GDM1 (cell line): Measurements from ENCODE around the gene MAP1LC3B2.

Experiments used
- DNase-seq: peaks from one replicate; lab custom pipeline; 2025; lab: John Stamatoyannopoulos, UW

Gene MAP1LC3B2

DNA sequence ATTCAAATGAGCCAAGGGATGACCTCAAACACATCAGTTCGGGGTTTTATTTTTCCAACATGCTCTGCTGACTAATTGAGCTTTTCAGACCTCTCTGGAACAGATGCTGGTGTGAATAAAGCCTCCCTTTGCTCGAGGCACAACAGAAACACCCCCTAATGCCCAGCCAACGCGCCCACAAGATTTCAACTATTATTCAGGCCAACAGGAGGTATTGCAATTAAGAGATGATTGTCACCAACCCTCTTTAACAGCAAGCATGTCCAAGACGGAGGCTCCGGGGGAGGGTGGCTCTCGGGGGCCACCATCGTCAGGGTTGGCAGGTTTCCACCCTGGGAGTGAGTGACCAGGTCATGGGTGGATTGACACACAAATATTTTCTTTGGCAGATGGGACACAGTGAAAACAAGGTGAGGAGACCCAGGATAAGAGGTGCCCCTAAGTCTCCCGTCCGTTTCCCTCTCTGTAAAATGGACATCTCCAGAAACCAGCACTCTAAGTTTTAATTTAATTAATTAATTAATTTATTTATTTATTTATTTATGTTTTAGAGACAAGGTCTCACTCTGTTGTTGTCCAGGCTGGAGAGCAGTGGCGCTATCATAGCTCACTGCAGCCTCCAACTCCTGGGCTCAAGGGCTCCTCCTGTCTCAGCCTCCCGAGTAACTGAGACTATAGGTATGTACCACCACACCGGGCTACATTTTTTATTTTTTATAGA, 56.1 kb downstream of the MAP1LC3B2 start:
- DNase-seq = no peak

DNA sequence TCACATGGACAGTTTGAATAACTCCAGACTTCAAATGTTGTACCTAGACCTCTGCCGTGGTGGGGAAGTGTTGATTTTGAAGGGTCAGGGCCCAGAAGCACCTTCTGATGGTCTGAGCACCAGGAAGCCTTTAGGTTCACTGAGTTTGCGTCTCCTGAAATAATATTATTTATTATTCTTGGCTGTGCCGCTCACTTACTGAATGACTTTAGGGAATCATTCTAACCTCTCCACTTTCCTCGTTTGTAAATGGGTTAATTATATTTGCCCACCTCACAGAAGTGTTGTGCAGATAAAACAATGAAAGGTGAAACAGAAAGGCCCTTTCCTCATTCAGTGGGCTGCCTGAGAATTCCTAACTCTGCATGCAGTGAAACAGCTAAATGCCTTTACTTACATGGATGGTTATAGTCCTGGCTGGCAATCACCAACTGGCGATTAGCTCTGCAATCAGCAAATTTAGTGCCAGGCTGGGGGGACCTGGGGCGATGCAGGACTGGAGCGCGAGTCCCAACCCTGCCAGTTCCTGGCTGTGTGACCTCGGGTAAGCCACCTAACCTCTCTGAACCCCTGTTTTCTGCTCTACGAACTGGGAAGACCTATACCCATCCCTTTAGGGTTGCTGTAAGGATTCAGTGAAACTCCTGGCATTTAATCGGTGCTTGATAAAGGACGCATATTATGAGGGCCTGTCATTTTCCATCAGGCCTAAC, 57.5 kb downstream of the MAP1LC3B2 start:
- no peak for DNase-seq

DNA sequence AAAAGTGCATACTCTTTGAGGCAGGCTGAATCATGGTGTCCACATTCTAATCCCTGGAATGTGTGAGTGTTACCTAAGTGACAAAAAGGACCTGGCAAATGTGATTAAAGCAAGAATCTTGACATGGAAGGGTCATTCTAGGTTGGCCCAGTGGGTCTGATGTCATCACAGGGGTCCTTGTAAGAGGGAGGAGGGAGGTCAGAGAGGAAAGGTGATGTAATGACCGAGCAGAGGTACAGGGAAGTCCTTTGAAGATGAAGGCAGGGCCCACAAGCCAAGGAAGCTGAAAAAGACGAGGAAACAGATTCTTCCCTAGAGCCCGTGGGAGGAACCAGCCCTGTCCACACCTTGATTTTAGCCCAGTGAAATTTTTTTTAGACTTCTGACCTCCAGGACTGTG, 60.1 kb downstream of the MAP1LC3B2 start:
- DNase-seq = no peak

DNA sequence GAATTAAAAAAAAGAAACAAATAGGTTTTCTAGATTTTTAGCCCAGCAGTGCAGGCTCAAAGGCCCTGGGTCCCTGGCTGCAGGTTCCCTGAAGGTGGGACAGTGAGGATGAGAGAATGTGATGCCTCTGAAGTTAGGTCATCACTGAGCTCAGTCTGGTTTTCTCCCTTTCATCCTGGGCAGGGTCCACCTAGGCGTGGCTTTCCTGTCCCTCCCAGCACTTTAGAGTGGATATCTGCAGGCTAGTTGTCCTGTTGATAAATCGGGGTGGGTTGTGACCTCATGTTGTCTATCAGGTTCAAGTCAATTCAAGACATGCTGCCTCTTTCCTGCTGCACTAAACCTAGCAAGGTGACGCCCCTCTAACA, 60.9 kb downstream of the MAP1LC3B2 start:
- no peak for DNase-seq

DNA sequence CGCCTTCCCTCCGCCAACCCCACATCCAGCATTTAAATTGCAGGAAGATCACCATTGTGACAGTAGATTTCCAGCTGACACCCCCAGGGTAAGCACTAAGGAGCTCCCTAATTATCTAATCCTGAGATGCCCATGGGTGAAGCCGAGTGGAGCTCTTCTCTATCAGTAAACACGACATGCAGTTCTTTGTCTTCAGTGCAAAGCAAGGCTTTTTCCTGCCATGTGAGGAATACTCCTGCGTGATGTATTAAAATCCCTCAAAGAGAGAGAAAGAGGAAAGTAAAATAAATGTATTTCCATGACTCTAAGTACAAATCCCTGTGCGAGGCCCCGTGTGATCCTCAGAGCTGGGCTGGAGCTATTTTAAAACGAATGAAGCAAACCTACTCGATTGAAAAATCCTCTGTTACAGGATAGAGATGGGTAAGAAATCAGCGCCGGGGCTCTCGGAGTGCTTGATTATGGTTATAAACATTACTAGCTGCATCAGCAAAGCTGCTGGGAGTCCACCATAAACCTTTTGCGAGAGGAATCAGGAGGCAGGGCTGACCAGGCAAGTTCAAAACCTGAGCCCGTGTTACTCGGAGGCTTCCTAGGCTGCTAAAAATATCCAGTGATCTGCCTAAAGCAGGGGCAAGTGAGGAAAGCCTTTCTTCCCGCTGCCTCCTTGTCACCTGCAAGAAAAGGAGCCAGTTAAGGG, 61.5 kb downstream of the MAP1LC3B2 start:
- no peak for DNase-seq

DNA sequence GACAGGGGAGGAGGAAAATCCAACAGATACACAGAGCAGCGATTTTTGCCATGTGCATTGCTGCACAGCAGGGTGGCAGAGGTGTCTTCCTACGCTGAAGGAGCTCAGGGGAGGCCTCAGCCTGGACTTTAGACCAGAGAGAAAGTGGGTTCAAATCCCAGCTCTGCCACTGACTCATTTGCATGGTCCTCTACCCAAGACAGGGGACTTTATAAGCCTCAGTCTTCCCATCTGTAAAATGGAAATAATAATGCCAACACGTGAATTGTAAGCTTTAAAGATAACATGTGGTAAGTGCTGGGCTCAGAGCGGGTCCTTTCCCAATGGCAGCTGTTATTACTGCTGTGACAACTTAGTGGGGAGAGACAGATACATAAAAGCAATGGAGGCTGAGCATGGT, 62.0 kb downstream of the MAP1LC3B2 start:
- DNase-seq = no peak

DNA sequence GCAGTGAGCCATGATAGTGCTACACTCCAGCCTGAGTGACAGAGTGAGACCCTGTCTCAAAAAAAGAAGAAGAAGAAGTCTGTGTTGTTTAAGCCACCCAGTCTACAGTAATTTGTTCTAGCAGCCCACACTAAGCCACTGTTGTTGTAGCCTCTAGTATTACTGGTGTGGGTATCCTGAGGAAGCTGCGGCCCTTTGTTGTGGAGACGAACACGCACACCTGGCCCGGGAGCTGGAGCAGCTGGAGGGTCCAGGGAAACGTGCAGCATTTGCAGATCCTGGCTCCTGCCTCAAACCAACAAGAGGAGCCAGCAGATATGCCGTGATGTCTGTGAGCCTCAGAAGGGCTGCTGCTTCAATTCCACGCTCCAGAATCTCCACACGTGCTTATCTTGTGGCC, 65.3 kb downstream of the MAP1LC3B2 start:
- DNase-seq = no peak

DNA sequence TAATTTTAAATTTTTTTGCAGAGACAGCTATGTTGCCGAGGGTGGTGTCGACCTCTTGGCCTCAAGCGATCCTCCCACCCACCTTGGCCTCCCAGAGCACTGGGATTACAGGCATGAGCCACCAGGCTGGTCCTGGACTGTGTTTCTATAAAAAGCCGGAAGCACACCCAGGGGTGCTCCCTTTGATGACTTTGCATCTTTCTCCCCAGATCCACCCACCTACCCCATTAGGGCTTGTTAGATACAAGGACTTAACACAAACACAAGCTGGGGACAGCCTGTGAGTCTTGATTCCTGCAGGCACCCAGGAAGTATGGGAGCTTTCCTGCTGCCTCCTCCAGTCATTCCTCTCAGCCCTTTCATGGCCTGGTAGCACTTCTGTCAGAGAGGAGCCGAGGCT, 67.0 kb downstream of the MAP1LC3B2 start:
- no peak for DNase-seq
